A549 (cell line): ENCODE results near the gene ACER3. TPM values are rescaled to one million over a fixed set of nuclear protein-coding genes. Genes with fewer than 3 reads are reported as not detected.

Experiments
- ATAC-seq, 2 experiments: fragments of 200-7000 bp in 1 of 2; fragments of >200 bp in 1 of 2; cut with Nextera tagmentation in 1 of 2; cut with Tn5 transposase in 1 of 2; 3 replicates each; pipeline versions ENCODE4 v1.8.0 to v1.9.1; 2018 to 2020; ENCODE audit warnings: mild to moderate bottlenecking in 1 of 2, moderate library complexity in 1 of 2
- CTCF ChIA-PET: fragments of 300-600 bp; sonication (Branson Sonifier 250); formaldehyde crosslinking; extraction: SDS; loops from one replicate; lab custom pipeline; 2021; ENCODE audit warnings: antibody characterized with exemption, inconsistent platforms; lab: Yijun Ruan, JAX
- POLR2A ChIA-PET: fragments of 350-600 bp; formaldehyde crosslinking; extraction: SDS; loops from one replicate; lab custom pipeline; 2021; ENCODE audit warnings: antibody characterized with exemption, inconsistent platforms; lab: Yijun Ruan, JAX
- DNase-seq, 2 experiments: peaks; one replicate each; pipeline versions ENCODE4 v3.0.0 to v3.0.0-alpha.2; 2011 to 2016; ENCODE audit warnings: low read depth in 1 of 2, low spot score in 1 of 2
- FAIRE-seq: peaks from 2 replicates; lab custom pipeline; 2011; peaks lifted over from hg19 to GRCh38; lab: Jason Lieb, UNC
- H3K27ac ChIP-seq, 2 experiments: fragments of >200 bp; sonication (Bioruptor Twin); formaldehyde crosslinking; 3 replicates each; pipeline ENCODE4 v1.5.1; 2016 to 2017
- H3K4me1 ChIP-seq: fragments of >200 bp; sonication (Bioruptor Twin); formaldehyde crosslinking; 3 replicates; pipeline ENCODE4 v1.6.1; 2016
- H3K4me2 ChIP-seq: fragments of >200 bp; sonication (Bioruptor Twin); formaldehyde crosslinking; 3 replicates; pipeline ENCODE4 v1.6.1; 2016
- H3K4me3 ChIP-seq: fragments of >200 bp; sonication (Bioruptor Twin); formaldehyde crosslinking; 3 replicates; pipeline ENCODE4 v1.5.1; 2016
- H3K9me3 ChIP-seq: fragments of >200 bp; sonication (Bioruptor Twin); formaldehyde crosslinking; 3 replicates; pipeline ENCODE4 v1.6.1; 2016
- BHLHE40 ChIP-seq: IDR thresholded peaks from 2 replicates; pipeline ENCODE4 v1.6.1; 2012; ENCODE audit warnings: low read depth, low read length, inconsistent platforms
- CBX2 ChIP-seq: fragments of 200-600 bp; sonication (generic); IDR thresholded peaks from 2 replicates; pipeline ENCODE4 v1.6.1; 2016; ENCODE audit warnings: low read depth, mild to moderate bottlenecking, borderline replicate concordance
- CEBPB ChIP-seq, 2 experiments: fragments of >200 bp in 1 of 2; sonication (Bioruptor Twin) in 1 of 2; formaldehyde crosslinking in 1 of 2; IDR thresholded peaks; 2 replicates each; pipeline ENCODE4 v1.6.1; 2012 to 2016
- CHD4 ChIP-seq: fragments of 200-600 bp; sonication (generic); IDR thresholded peaks from 2 replicates; pipeline ENCODE4 v1.6.1; 2016; ENCODE audit warnings: antibody characterized with exemption, mild to moderate bottlenecking, borderline replicate concordance
- EHF ChIP-seq: fragments of 250-450 bp; sonication (Bioruptor Pico); IDR thresholded peaks from 2 replicates; pipeline ENCODE4 v1.5.0; 2020; ENCODE audit warnings: mild to moderate bottlenecking
- EHMT2 ChIP-seq: fragments of 200-600 bp; sonication (generic); IDR thresholded peaks from 2 replicates; pipeline ENCODE4 v1.6.1; 2016; ENCODE audit warnings: antibody characterized with exemption, low read depth, mild to moderate bottlenecking, moderate library complexity
- EP300 ChIP-seq, 2 experiments: fragments of >200 bp; sonication (Bioruptor Twin); formaldehyde crosslinking; IDR thresholded peaks; 2 replicates in 1 of 2; 3 replicates in 1 of 2; pipeline ENCODE4 v1.6.1; 2016 to 2017
- ESRRA ChIP-seq: fragments of 150-350 bp; IDR thresholded peaks from 2 replicates; pipeline ENCODE4 v1.6.1; 2014; ENCODE audit warnings: mild to moderate bottlenecking, low read length, borderline replicate concordance
- GATA3 ChIP-seq: IDR thresholded peaks from 2 replicates; pipeline ENCODE4 v1.6.1; 2012; ENCODE audit warnings: borderline replicate concordance
- JUN ChIP-seq, 2 experiments: fragments of >200 bp; sonication (Bioruptor Twin); formaldehyde crosslinking; IDR thresholded peaks; 2 replicates in 1 of 2; 3 replicates in 1 of 2; pipeline ENCODE4 v1.6.1; 2016 to 2017
- JUNB ChIP-seq: fragments of >200 bp; sonication (Bioruptor Twin); formaldehyde crosslinking; IDR thresholded peaks from 2 replicates; pipeline ENCODE4 v1.6.1; 2016
- KDM1A ChIP-seq: fragments of 200-600 bp; sonication (generic); IDR thresholded peaks from 2 replicates; pipeline ENCODE4 v1.6.1; 2016; ENCODE audit warnings: low read depth, mild to moderate bottlenecking
- PHF8 ChIP-seq: fragments of 200-600 bp; sonication (generic); IDR thresholded peaks from 2 replicates; pipeline ENCODE4 v1.6.1; 2016; ENCODE audit warnings: low read depth, mild to moderate bottlenecking, antibody characterized with exemption, moderate library complexity, borderline replicate concordance
- POLR2A ChIP-seq: IDR thresholded peaks from 2 replicates; pipeline ENCODE4 v1.6.1; 2012; ENCODE audit warnings: mild to moderate bottlenecking, low read length
- RARB ChIP-seq: fragments of 250-450 bp; sonication (Bioruptor Pico); IDR thresholded peaks from 2 replicates; pipeline ENCODE4 v1.8.0; 2021; ENCODE audit warnings: mild to moderate bottlenecking, moderate library complexity
- RFX5 ChIP-seq: fragments of 450-650 bp; IDR thresholded peaks from 2 replicates; pipeline ENCODE4 v1.7.1; 2014; ENCODE audit warnings: antibody characterized with exemption, mild to moderate bottlenecking, moderate library complexity
- SREBF2 ChIP-seq: fragments of 450-650 bp; IDR thresholded peaks from 2 replicates; pipeline ENCODE4 v1.6.1; 2014; ENCODE audit warnings: mild to moderate bottlenecking, moderate library complexity
- ZFP36 ChIP-seq: fragments of 450-650 bp; IDR thresholded peaks from 2 replicates; pipeline ENCODE4 v1.6.1; 2014; ENCODE audit warnings: borderline replicate concordance; ENCODE audit not compliant: partially characterized antibody
- ZSCAN20 ChIP-seq: fragments of 250-450 bp; sonication (Bioruptor Pico); IDR thresholded peaks from 2 replicates; pipeline ENCODE4 v1.8.0; 2022; ENCODE audit warnings: mild to moderate bottlenecking, moderate library complexity
- whole genome bisulfite sequencing: methylation state at CpG from one replicate; pipeline ENCODE4 v1.1.6; 2017; ENCODE audit errors: missing lambda C conversion rate; 5-methylcytosine and 5-hydroxymethylcytosine counted together
- polyA plus RNA-seq, 4 experiments: library from polyadenylated mRNA; depleted of rRNA in 3 of 4; stranded (reverse); fragments of >200 nt; fragmentation: RNase III in 1 of 4; extraction: RNeasy Plus Mini Kit Qiagen cat#74134 plus additional on column Dnase treatment in 1 of 4; gene quantifications; 2 replicates in 3 of 4; 3 replicates in 1 of 4; pipeline ENCODE4 v1.2.3, GENCODE V29; 2011 to 2017
- TF ChIP-seq, protein P1 (sequence below): fragments of 200-600 bp; sonication (generic); IDR thresholded peaks from 2 replicates; pipeline ENCODE4 v1.6.1; 2016; ENCODE audit warnings: antibody characterized with exemption, mild to moderate bottlenecking, moderate library complexity
- TF ChIP-seq, protein P2 (sequence below): IDR thresholded peaks from 2 replicates; pipeline ENCODE4 v1.6.1; 2012
- TF ChIP-seq, protein P3 (sequence below): fragments of >200 bp; sonication (Bioruptor Twin); formaldehyde crosslinking; IDR thresholded peaks from 3 replicates; pipeline ENCODE4 v1.5.1; 2016

Gene ACER3
- polyA plus RNA-seq, 2 of the 4 experiments (the other 2 are of a cell fraction), result 16.0 to 46.6 TPM

DNA sequence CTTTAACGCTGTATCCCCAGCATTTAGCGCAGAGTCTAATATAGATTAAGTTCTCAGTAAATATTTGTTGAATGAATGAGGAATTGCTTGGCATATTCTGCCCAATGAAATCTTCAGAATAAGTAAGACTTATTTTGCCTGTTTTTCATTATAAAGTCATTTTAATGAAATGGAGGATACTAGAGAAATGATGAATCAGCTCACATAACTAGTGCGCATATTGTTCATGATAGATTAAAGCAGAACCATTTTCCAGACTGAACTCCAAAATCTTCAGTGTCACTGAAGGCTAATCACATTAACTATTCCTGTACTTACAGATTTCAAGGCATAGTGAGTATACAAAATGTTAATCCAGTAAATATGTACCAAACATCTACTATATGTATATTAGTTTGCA, 29.6 kb downstream of the ACER3 start:
- no peak overlapping the region for H3K27ac ChIP-seq
- no peak for ATAC-seq
- no peak overlapping the region for H3K4me3 ChIP-seq
- 94% methylated on average over 3 of the region's 3 CpGs for WGBS
- peaks cover 16% of the 10 kb centered on the region for H3K4me1 ChIP-seq
- no peak overlapping the region for H3K4me2 ChIP-seq
- no peaks in the 10 kb centered on the region for H3K9me3 ChIP-seq
- FAIRE-seq, result no peak
- no peak for TF ChIP-seq ZFP36
- TF ChIP-seq EHMT2, result no peak
- TF ChIP-seq BHLHE40, result no peak
- TF ChIP-seq JUN (IDR thresholded peaks at IDR 0.05), result no peak
- TF ChIP-seq GATA3, result no peak
- no peak for DNase-seq
- CTCF ChIA-PET, result interaction anchor here (2.4 kb wide), 1 partner anchor 156 kb away, joined by 6 read pairs; no protein-coding TSS in a partner anchor
- POLR2A ChIA-PET, result no interaction called here

DNA sequence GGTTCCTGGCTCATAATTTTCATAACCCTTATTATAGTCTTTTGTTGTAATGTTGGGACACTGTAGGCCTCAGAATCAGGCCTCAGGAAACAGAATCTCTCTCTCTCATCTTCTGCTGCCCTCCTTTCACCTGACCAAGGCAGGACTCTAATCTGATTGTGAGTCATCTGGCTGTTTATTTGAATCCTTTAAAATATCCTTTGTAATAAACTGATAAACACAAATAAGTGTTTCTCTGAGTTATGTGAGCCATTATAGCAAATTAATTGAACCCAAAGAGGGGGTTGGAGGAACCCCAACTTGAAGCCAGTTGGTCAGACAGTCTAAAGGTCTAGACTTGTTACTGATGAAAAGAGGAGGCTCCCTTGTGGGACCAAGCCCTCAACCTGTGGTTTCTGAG, 30.6 kb downstream of the ACER3 start:
- no peak for TF ChIP-seq RARB (CRISPR knock-in tag)
- TF ChIP-seq, protein P1, sequence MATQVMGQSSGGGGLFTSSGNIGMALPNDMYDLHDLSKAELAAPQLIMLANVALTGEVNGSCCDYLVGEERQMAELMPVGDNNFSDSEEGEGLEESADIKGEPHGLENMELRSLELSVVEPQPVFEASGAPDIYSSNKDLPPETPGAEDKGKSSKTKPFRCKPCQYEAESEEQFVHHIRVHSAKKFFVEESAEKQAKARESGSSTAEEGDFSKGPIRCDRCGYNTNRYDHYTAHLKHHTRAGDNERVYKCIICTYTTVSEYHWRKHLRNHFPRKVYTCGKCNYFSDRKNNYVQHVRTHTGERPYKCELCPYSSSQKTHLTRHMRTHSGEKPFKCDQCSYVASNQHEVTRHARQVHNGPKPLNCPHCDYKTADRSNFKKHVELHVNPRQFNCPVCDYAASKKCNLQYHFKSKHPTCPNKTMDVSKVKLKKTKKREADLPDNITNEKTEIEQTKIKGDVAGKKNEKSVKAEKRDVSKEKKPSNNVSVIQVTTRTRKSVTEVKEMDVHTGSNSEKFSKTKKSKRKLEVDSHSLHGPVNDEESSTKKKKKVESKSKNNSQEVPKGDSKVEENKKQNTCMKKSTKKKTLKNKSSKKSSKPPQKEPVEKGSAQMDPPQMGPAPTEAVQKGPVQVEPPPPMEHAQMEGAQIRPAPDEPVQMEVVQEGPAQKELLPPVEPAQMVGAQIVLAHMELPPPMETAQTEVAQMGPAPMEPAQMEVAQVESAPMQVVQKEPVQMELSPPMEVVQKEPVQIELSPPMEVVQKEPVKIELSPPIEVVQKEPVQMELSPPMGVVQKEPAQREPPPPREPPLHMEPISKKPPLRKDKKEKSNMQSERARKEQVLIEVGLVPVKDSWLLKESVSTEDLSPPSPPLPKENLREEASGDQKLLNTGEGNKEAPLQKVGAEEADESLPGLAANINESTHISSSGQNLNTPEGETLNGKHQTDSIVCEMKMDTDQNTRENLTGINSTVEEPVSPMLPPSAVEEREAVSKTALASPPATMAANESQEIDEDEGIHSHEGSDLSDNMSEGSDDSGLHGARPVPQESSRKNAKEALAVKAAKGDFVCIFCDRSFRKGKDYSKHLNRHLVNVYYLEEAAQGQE, result no peak
- no peak for TF ChIP-seq EHF (CRISPR knock-in tag)
- no peak for TF ChIP-seq RFX5
- no peak for TF ChIP-seq CEBPB (IDR thresholded peaks at IDR 0.05)
- no peak for TF ChIP-seq KDM1A
- TF ChIP-seq PHF8, result no peak
- no peak for TF ChIP-seq EP300 (IDR thresholded peaks at IDR 0.05)
- no peak for TF ChIP-seq CHD4
- TF ChIP-seq JUNB, result no peak
- TF ChIP-seq, protein P2, sequence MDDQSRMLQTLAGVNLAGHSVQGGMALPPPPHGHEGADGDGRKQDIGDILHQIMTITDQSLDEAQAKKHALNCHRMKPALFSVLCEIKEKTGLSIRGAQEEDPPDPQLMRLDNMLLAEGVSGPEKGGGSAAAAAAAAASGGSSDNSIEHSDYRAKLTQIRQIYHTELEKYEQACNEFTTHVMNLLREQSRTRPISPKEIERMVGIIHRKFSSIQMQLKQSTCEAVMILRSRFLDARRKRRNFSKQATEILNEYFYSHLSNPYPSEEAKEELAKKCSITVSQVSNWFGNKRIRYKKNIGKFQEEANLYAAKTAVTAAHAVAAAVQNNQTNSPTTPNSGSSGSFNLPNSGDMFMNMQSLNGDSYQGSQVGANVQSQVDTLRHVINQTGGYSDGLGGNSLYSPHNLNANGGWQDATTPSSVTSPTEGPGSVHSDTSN, result no peak
- TF ChIP-seq POLR2A, result no peak
- no peak for TF ChIP-seq SREBF2
- TF ChIP-seq, protein P3, sequence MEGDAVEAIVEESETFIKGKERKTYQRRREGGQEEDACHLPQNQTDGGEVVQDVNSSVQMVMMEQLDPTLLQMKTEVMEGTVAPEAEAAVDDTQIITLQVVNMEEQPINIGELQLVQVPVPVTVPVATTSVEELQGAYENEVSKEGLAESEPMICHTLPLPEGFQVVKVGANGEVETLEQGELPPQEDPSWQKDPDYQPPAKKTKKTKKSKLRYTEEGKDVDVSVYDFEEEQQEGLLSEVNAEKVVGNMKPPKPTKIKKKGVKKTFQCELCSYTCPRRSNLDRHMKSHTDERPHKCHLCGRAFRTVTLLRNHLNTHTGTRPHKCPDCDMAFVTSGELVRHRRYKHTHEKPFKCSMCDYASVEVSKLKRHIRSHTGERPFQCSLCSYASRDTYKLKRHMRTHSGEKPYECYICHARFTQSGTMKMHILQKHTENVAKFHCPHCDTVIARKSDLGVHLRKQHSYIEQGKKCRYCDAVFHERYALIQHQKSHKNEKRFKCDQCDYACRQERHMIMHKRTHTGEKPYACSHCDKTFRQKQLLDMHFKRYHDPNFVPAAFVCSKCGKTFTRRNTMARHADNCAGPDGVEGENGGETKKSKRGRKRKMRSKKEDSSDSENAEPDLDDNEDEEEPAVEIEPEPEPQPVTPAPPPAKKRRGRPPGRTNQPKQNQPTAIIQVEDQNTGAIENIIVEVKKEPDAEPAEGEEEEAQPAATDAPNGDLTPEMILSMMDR, result no peak
- TF ChIP-seq CBX2, result no peak
- no peak for TF ChIP-seq ESRRA
- TF ChIP-seq ZSCAN20, result no peak
- TF ChIP-seq ZFP36, result no peak
- ATAC-seq (no peak), DNase-seq (no peak), FAIRE-seq (no peak)
- ChIA-PET CTCF (interaction anchor here (3.3 kb wide), 1 partner anchor 28 kb away, joined by 18 read pairs; no protein-coding TSS in a partner anchor), POLR2A (no interaction called here)
- Histone ChIP-seq H3K4me1 (peaks cover 16% of the 10 kb centered on the region), H3K27ac (no peak overlapping the region), H3K4me3 (no peak overlapping the region), H3K9me3 (no peaks in the 10 kb centered on the region), H3K4me2 (no peak overlapping the region)
